CD4-positive, alpha-beta T cell treated with Interleukin-12 subunit alpha and Interleukin-12 subunit beta, for 1 hour (primary cell): ENCODE measurements around the gene IVNS1ABP.

Experiments
- DNase-seq: peaks from one replicate; pipeline ENCODE4 v3.0.0-alpha.2; 2020

The IVNS1ABP gene

DNA sequence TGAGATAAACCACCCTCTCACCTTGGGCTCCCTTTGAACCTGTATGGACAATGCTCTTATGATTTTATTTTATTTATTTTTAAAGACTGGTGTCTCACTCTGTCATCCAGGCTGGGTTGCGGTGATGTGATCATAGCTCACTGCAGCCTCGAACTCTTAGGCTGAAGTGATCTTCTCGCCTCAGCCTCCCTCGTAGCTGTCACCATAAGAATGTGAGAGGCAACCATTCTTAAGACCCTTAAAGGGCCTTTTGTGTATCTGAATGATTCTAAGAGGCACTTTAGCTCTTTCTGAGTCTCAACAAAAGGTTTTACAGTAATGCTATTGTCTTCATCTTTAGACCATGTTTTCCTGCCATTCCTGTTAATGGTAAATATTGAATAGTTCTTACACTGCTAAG lies 67.0 kb downstream of the IVNS1ABP start:
- DNase-seq, result no peak

DNA sequence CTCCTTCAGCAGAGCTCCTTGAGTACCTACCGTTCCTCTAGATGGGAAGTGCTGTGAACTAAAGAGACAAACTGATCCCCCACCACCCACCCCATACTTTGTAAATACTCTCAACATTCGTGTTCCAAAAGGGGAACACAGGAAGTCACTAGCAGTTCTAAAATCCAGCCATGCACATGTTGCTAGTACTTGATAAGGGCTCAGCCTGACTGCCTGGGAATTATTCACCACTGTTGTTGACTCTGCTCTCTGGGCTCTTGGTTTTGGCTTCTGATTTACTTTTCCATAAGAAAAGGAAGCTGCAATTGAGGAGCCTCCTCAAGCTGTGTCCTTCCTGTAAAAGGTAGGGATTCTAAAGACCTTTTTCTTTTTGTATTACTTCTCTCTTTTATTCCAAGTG lies 67.5 kb downstream of the IVNS1ABP start:
- no peak for DNase-seq
